Right lobe of liver (tissue), 6 donors: ENCODE data around the gene RASGRP2. TPM values are rescaled to one million over a fixed set of nuclear protein-coding genes. Genes with fewer than 3 reads are reported as not detected.
"Not testable (repeated sequence)": the region's sequence is repeated elsewhere in the genome, so short reads cannot be mapped to it uniquely, and the experiment has no call there.

Source experiments
- ATAC-seq, 4 donors: fragments of 200-7000 bp; cut with Tn5 transposase; one replicate each; pipeline ENCODE4 v1.9.1; 2020; ENCODE audit warnings: mild to moderate bottlenecking in 4 of 4, moderate library complexity in 4 of 4
- DNase-seq, 3 donors: peaks; one replicate each; pipeline ENCODE4 v3.0.0-alpha.2; 2020
- H3K27ac ChIP-seq, 3 donors: fragments of 200-600 bp; one replicate each; pipeline ENCODE4 v1.8.0; 2022
- H3K27me3 ChIP-seq, 2 donors: fragments of 200-600 bp; one replicate each; pipeline ENCODE4 v1.8.0; 2022
- H3K36me3 ChIP-seq, 4 donors: fragments of 200-600 bp; sonication (generic) in 1 of 4; one replicate each; pipeline versions ENCODE4 v1.5.1 to v1.8.0; 2017 to 2022; ENCODE audit warnings: control low read depth in 1 of 4
- H3K4me1 ChIP-seq, 4 donors: fragments of 200-600 bp; sonication (generic) in 1 of 4; one replicate each; pipeline versions ENCODE4 v1.5.1 to v1.8.0; 2017 to 2022; ENCODE audit warnings: control low read depth in 1 of 4
- H3K4me3 ChIP-seq, 3 donors: fragments of 200-600 bp; one replicate each; pipeline ENCODE4 v1.8.0; 2022
- H3K9me3 ChIP-seq, 4 donors: fragments of 200-600 bp; sonication (generic) in 1 of 4; one replicate each; pipeline versions ENCODE4 v1.5.1 to v1.8.0; 2017 to 2022; ENCODE audit warnings: control low read depth in 1 of 4
- CTCF ChIP-seq, 4 donors: fragments of 200-600 bp in 3 of 4; fragments of 450-650 bp in 1 of 4; IDR thresholded peaks; one replicate each; pipeline versions ENCODE4 v1.5.1 to v1.8.0; 2016 to 2022; ENCODE audit warnings: antibody characterized with exemption in 4 of 4, mild to moderate bottlenecking in 2 of 4
- POLR2A ChIP-seq: fragments of 450-650 bp; IDR thresholded peaks from one replicate; pipeline ENCODE4 v1.6.1; 2017; ENCODE audit warnings: antibody characterized with exemption, mild to moderate bottlenecking
- WGBS: methylation state at CpG from one replicate; pipeline ENCODE4 v1.1.6; 2018; ENCODE audit warnings: low coverage, low lambda C conversion rate; ENCODE audit not compliant: insufficient coverage; ENCODE audit errors: missing lambda C conversion rate; 5-methylcytosine and 5-hydroxymethylcytosine counted together
- intact Hi-C, 2 donors: fragments of 100-400 bp; cut with DNase I; formaldehyde crosslinking; loops; one replicate each; pipeline versions ENCODE4 v1.11.2 to v1.14.1; 2022
- total RNA-seq, 6 experiments: library from RNA; depleted of rRNA in 2 of 6; stranded (reverse); fragments of >200 nt in 2 of 6; fragmentation: NEBNext Ultra II Directional in 3 of 6; extraction: Animal tissue kit (Norgen Biotek cat#: 25700) in 3 of 6; gene quantifications; one replicate each; pipeline versions ENCODE4 v1.1.0 to v1.2.4, GENCODE V29; 2016 to 2023
- donor health status: DM: no; HTN: yes; CAD: no.
- donor health status: DM: no; HTN: no; CAD: no.
- donor health status: DM: no; HTN: no; CAD: no.
- donor health status: DM: no; HTN: yes; CAD: no.
- donor health status: DM: no; HTN: yes; CAD: no.

RASGRP2 gene
- total RNA-seq, 6 experiments from 2014 or later: 1.6 to 8.1 (median 3.2) TPM

- H3K27me3 ChIP-seq: peaks cover 6 to 8% of the 10 kb centered on the region in 2 donors
- H3K4me3 ChIP-seq: no peak overlapping the region
- intact Hi-C loops: no loop called here
- H3K4me1 ChIP-seq: no peaks in the 10 kb centered on the region
- H3K27ac ChIP-seq: no peak overlapping the region
- DNase-seq: no peak
- H3K36me3 ChIP-seq: no peaks in the 10 kb centered on the region
- TF ChIP-seq CTCF (IDR thresholded peaks at IDR 0.05): no peak
- no peak for TF ChIP-seq POLR2A
- no peaks in the 10 kb centered on the region for H3K9me3 ChIP-seq
- ATAC-seq: no peak
- WGBS: 31% methylated on average over 21 of the region's 46 CpGs
These were observed 32.6 kb downstream of the RASGRP2 start for GRCh38 chr11:64711138-64711955.

GRCh38 chr11:64710418-64711137 is 33.4 kb downstream of the RASGRP2 start:
- 39% methylated on average over 13 of the region's 13 CpGs for WGBS
- ATAC-seq: no peak
- Histone ChIP-seq H3K36me3 (no peaks in the 10 kb centered on the region), H3K9me3 (no peaks in the 10 kb centered on the region), H3K4me3 (no peak overlapping the region), H3K4me1 (no peaks in the 10 kb centered on the region), H3K27me3 (peaks cover 6 to 8% of the 10 kb centered on the region in 2 donors), H3K27ac (no peak overlapping the region)
- intact Hi-C loops: no loop called here
- TF ChIP-seq CTCF (IDR thresholded peaks at IDR 0.05): no peak
- TF ChIP-seq POLR2A: no peak
- DNase-seq: no peak

GRCh38 chr11:64705501-64705900 is 38.4 kb downstream of the RASGRP2 start:
- no peaks in the 10 kb centered on the region for H3K9me3 ChIP-seq
- no peak for ATAC-seq
- no peak overlapping the region for H3K27ac ChIP-seq
- intact Hi-C loops: no loop called here
- H3K36me3 ChIP-seq: no peaks in the 10 kb centered on the region
- TF ChIP-seq CTCF (IDR thresholded peaks at IDR 0.05) (no peak), POLR2A (no peak)
- peaks cover 0 to 4% of the 10 kb centered on the region in 2 donors for H3K27me3 ChIP-seq
- no peaks in the 10 kb centered on the region for H3K4me1 ChIP-seq
- DNase-seq: no peak
- WGBS: 28% methylated on average over 2 of the region's 2 CpGs
- H3K4me3 ChIP-seq: no peak overlapping the region

- H3K27ac ChIP-seq: no peak overlapping the region
- intact Hi-C loops: no loop called here
- peaks cover 0 to 4% of the 10 kb centered on the region in 2 donors for H3K27me3 ChIP-seq
- no peak for TF ChIP-seq CTCF (IDR thresholded peaks at IDR 0.05)
- TF ChIP-seq POLR2A: no peak
- H3K9me3 ChIP-seq: no peaks in the 10 kb centered on the region
- no peak for ATAC-seq
- no peaks in the 10 kb centered on the region for H3K4me1 ChIP-seq
- no CpG with 5 or more reads among the region's 2 CpGs for WGBS
- no peak for DNase-seq
- H3K36me3 ChIP-seq: no peaks in the 10 kb centered on the region
- H3K4me3 ChIP-seq: no peak overlapping the region
These were observed 40.9 kb downstream of the RASGRP2 start for GRCh38 chr11:64703048-64703447.

GRCh38 chr11:64701956-64702355 is 42.0 kb downstream of the RASGRP2 start:
- H3K36me3 ChIP-seq, H3K4me3 ChIP-seq, ATAC-seq, H3K9me3 ChIP-seq, DNase-seq, H3K4me1 ChIP-seq, H3K27ac ChIP-seq, H3K27me3 ChIP-seq, intact Hi-C loops: not testable (repeated sequence)
- WGBS: 80% methylated on average over 1 of the region's 29 CpGs
